Measurements from ENCODE around the gene NCOA3. TPM values are rescaled to one million over a fixed set of nuclear protein-coding genes. Genes with fewer than 3 reads are reported as not detected.

Gene NCOA3
- total and polyA plus RNA-seq, 2 experiments from 2014 or later: 6.7 to 25.8 TPM

- no peak for TF ChIP-seq ZNF462 (CRISPR knock-in tag; IDR thresholded peaks at IDR 0.05)
- no peak for TF ChIP-seq JUNB (IDR thresholded peaks at IDR 0.05; ENCODE audit: unreplicated experiment)
- TF ChIP-seq REST (IDR thresholded peaks at IDR 0.05; ENCODE audit: unreplicated experiment): no peak
- no peak for TF ChIP-seq EZH2 (IDR thresholded peaks at IDR 0.05; ENCODE audit: low read depth, unreplicated experiment)
- TF ChIP-seq ZNF331 (CRISPR knock-in tag; IDR thresholded peaks at IDR 0.05; ENCODE audit: low read depth): no peak
- TF ChIP-seq EZH2phosphoT487 (IDR thresholded peaks at IDR 0.05; ENCODE audit: unreplicated experiment): no peak
- TF ChIP-seq NANOG (IDR thresholded peaks at IDR 0.05; ENCODE audit: borderline replicate concordance): no peak
- TF ChIP-seq STAT1 (IDR thresholded peaks at IDR 0.05; ENCODE audit: unreplicated experiment): no peak
- no peak for TF ChIP-seq POLR2AphosphoS5 (IDR thresholded peaks at IDR 0.05; ENCODE audit: low read depth)
These were observed 165.4 kb downstream of the NCOA3 start (continued) for GRCh38 chr20:47667086-47667485.

Data from GM23338 (cell line).